SU-DHL-6 (cell line): ENCODE measurements around the gene BAMBI.

Experiments
- EZH2phosphoT487 ChIP-seq: fragments of 200-600 bp; sonication (generic), shearing (Covaris generic); conservative IDR thresholded peaks from 2 replicates; pipeline ENCODE4 v1.6.1; 2018; ENCODE audit warnings: mild to moderate bottlenecking, antibody characterized with exemption, low read length, moderate library complexity, mixed read lengths
- TF ChIP-seq, protein P1 (sequence below): fragments of 200-600 bp; sonication (generic); IDR thresholded peaks from one replicate; pipeline ENCODE4 v1.5.1; 2017; ENCODE audit warnings: antibody characterized with exemption, mild to moderate bottlenecking, low read length, moderate library complexity; ENCODE audit not compliant: insufficient read depth, poor library complexity, severe bottlenecking

DNA sequence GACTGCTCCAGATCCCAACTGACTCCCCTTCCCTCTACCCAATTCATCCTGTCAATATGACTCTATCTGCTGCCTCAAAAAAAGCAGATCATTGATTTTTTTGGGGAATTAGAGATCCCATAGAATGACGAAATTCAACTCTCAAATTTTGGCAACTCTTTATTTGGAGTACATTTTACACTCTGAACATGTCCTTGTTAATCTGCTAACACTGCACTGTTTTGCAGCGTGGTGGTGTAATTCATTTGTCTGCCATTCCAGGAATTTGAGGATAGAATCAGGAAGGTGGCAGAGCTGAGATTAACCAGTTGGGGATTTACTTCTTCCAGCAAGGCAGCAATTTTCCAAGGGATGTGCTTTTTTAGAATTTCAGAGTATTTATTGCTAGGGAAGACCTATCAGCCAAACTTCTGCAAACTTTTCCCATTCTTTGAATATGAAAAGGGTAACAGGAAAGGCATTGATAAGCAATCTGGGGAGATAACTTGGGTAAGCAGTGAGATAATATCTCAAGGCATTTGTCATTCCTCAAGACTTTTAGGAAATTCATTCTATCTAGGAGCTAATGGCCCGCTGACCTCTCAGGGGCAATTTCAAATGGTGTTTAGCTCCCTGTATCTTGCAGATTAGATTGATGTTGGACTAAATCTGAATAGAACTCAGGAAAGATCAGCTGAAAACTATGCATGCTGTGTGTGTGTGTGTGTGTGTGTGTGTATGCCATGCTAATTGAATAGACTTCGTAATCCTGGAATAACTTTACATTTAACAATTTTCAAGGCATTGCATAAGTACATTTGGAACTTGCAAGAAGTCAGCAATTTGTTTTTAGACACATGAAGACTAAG, 9.7 kb downstream of the BAMBI start:
- TF ChIP-seq, protein P1, sequence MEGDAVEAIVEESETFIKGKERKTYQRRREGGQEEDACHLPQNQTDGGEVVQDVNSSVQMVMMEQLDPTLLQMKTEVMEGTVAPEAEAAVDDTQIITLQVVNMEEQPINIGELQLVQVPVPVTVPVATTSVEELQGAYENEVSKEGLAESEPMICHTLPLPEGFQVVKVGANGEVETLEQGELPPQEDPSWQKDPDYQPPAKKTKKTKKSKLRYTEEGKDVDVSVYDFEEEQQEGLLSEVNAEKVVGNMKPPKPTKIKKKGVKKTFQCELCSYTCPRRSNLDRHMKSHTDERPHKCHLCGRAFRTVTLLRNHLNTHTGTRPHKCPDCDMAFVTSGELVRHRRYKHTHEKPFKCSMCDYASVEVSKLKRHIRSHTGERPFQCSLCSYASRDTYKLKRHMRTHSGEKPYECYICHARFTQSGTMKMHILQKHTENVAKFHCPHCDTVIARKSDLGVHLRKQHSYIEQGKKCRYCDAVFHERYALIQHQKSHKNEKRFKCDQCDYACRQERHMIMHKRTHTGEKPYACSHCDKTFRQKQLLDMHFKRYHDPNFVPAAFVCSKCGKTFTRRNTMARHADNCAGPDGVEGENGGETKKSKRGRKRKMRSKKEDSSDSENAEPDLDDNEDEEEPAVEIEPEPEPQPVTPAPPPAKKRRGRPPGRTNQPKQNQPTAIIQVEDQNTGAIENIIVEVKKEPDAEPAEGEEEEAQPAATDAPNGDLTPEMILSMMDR = no peak
- no peak for TF ChIP-seq EZH2phosphoT487
